OCI-LY7 (cell line): ENCODE measurements around the gene TTLL9. TPM values are rescaled to one million over a fixed set of nuclear protein-coding genes. Genes with fewer than 3 reads are reported as not detected.

ENCODE experiments used
- BruUV-seq: library from RNA; stranded (reverse); fragments of 400-500 nt; replicated peaks from 2 replicates; lab custom pipeline; 2021; lab: Mats Ljungman, UMichigan
- CTCF ChIA-PET: fragments of 300-600 bp; sonication (Branson Sonifier 250); formaldehyde crosslinking; loops from one replicate; lab custom pipeline; 2022; ENCODE audit warnings: antibody characterized with exemption; ENCODE audit not compliant: unreplicated experiment; lab: Charles Lee
- POLR2A ChIA-PET: fragments of 300-600 bp; sonication (Branson Sonifier 250); formaldehyde crosslinking; loops from one replicate; lab custom pipeline; 2022; ENCODE audit warnings: antibody characterized with exemption; lab: Charles Lee
- DNase-seq: peaks from one replicate; pipeline ENCODE4 v3.0.0-alpha.2; 2015; ENCODE audit warnings: low spot score
- H2AFZ ChIP-seq: fragments of 200-600 bp; sonication (generic), shearing (Covaris generic); 2 replicates; pipeline ENCODE4 v1.6.1; 2014; ENCODE audit warnings: mild to moderate bottlenecking, antibody characterized with exemption, low read length, moderate library complexity
- H3K27ac ChIP-seq: fragments of 200-600 bp; sonication (generic); 2 replicates; pipeline ENCODE4 v1.5.1; 2014; ENCODE audit warnings: mixed run types, low read depth, mild to moderate bottlenecking, moderate library complexity, low read length, inconsistent platforms; ENCODE audit not compliant: poor library complexity, severe bottlenecking
- H3K36me3 ChIP-seq: fragments of 200-600 bp; sonication (generic); 2 replicates; pipeline ENCODE4 v1.6.1; 2014; ENCODE audit warnings: mild to moderate bottlenecking, antibody characterized with exemption, low read length, moderate library complexity, mixed read lengths; ENCODE audit not compliant: insufficient read depth
- H3K4me1 ChIP-seq: fragments of 200-600 bp; sonication (generic); 2 replicates; pipeline ENCODE4 v1.5.1; 2014; ENCODE audit warnings: mild to moderate bottlenecking, low read length; ENCODE audit not compliant: insufficient read depth, poor library complexity, severe bottlenecking
- H3K4me2 ChIP-seq: fragments of 200-600 bp; sonication (generic); 2 replicates; pipeline ENCODE4 v1.6.1; 2014; ENCODE audit warnings: mild to moderate bottlenecking, low read length
- H3K4me3 ChIP-seq: fragments of 200-600 bp; sonication (generic); 2 replicates; pipeline ENCODE4 v1.5.1; 2014; ENCODE audit warnings: mild to moderate bottlenecking, low read depth, low read length; ENCODE audit not compliant: poor library complexity, severe bottlenecking
- H3K79me2 ChIP-seq: fragments of 200-600 bp; sonication (generic); 2 replicates; pipeline ENCODE4 v1.6.1; 2016; ENCODE audit warnings: low read depth, mild to moderate bottlenecking, low read length, moderate library complexity, mixed read lengths; ENCODE audit not compliant: insufficient read depth
- H3K9me2 ChIP-seq: fragments of 200-600 bp; sonication (generic); 2 replicates; pipeline ENCODE4 v1.6.1; 2016; ENCODE audit warnings: mild to moderate bottlenecking, low read length, mixed read lengths; ENCODE audit not compliant: insufficient read depth
- H3K9me3 ChIP-seq: fragments of 200-600 bp; sonication (generic); 2 replicates; pipeline ENCODE4 v1.6.1; 2014; ENCODE audit warnings: mild to moderate bottlenecking, mixed run types, low read length, mixed read lengths
- H4K20me1 ChIP-seq: fragments of 200-600 bp; sonication (generic); 2 replicates; pipeline ENCODE4 v1.6.1; 2014; ENCODE audit warnings: mild to moderate bottlenecking, antibody characterized with exemption, low read length, moderate library complexity, mixed read lengths; ENCODE audit not compliant: insufficient read depth
- CTCF ChIP-seq: fragments of 200-600 bp; sonication (generic); conservative IDR thresholded peaks from 2 replicates; pipeline ENCODE4 v1.5.1; 2014; ENCODE audit warnings: mild to moderate bottlenecking, antibody characterized with exemption, low read length, moderate library complexity, mixed read lengths
- EZH2phosphoT487 ChIP-seq: fragments of 200-600 bp; sonication (generic); IDR thresholded peaks from 2 replicates; pipeline ENCODE4 v1.6.1; 2018; ENCODE audit warnings: low read depth, borderline replicate concordance, mild to moderate bottlenecking, mixed run types, antibody characterized with exemption, low read length, moderate library complexity, mixed read lengths
- intact Hi-C: fragments of 100-400 bp; cut with micrococcal nuclease; formaldehyde crosslinking; loops from one replicate; pipeline ENCODE4 v1.10.0; 2022; ENCODE audit not compliant: unreplicated experiment
- total RNA-seq, 2 experiments: library from RNA; depleted of rRNA in 1 of 2; stranded (reverse); fragments of >200 nt in 1 of 2; shearing (Covaris generic) in 1 of 2; gene quantifications; 2 replicates each; pipeline ENCODE4 v1.2.3, GENCODE V29; 2014 to 2022

TTLL9 gene
- total RNA-seq, 2 experiments from 2014 or later: not detected

DNA sequence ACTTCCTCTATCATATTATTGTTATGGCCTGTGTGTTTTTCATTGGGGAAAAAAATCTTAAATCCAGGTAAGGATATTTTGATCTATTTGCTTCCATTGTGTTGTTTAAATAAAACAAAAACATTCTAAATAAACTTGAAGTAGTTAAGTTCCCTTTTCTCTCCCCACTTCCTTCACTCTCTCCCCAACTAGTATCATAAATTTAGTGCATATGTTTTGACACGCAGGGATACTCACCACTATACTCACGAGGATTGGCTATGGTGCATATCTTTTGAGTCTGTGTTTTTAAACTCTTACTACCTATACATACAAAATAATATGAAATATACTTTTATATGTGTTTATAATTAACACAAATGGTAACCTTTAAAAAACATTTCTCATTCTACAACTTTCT lies 5.2 kb downstream of the TTLL9 start:
- Histone ChIP-seq H3K4me3 (no peak overlapping the region), H3K9me2 (no peaks in the 10 kb centered on the region), H3K4me1 (peaks cover 5% of the 10 kb centered on the region), H3K27ac (no peak overlapping the region), H3K4me2 (no peak overlapping the region), H3K9me3 (no peaks in the 10 kb centered on the region), H3K36me3 (no peaks in the 10 kb centered on the region), H4K20me1 (no peaks in the 10 kb centered on the region), H3K79me2 (no peaks in the 10 kb centered on the region), H2AFZ (no peak overlapping the region)
- no peak for DNase-seq
- ChIA-PET POLR2A (no interaction called here), CTCF (no interaction called here)
- BruUV-seq: no TSS peak
- intact Hi-C loops: no loop called here
- TF ChIP-seq EZH2phosphoT487 (no peak), CTCF (no peak)

DNA sequence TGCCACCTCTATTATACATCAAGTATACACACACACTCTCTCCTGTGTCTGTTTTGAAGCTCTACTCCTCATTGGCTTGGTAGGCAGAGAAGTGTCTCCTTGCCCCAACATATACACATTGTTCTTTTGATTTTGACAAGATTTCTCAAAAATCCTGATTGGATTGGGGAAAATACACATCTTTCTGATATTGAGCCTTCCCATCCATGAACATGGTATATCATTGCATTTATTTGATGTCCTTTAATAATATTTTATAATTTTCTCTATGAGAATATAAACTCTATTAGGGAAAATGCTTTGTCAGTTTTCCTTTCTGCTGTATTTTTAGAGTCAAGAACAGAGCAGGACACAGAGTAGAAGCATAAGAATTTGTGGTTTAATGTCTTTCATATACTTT lies 7.2 kb downstream of the TTLL9 start:
- H3K4me3 ChIP-seq: no peak overlapping the region
- CTCF ChIA-PET: no interaction called here
- no peak overlapping the region for H3K4me2 ChIP-seq
- TF ChIP-seq CTCF (no peak), EZH2phosphoT487 (no peak)
- H4K20me1 ChIP-seq: no peaks in the 10 kb centered on the region
- DNase-seq: no peak
- H2AFZ ChIP-seq: no peak overlapping the region
- intact Hi-C loops: no loop called here
- H3K79me2 ChIP-seq: no peaks in the 10 kb centered on the region
- H3K27ac ChIP-seq: no peak overlapping the region
- no peaks in the 10 kb centered on the region for H3K36me3 ChIP-seq
- no peaks in the 10 kb centered on the region for H3K9me2 ChIP-seq
- POLR2A ChIA-PET: no interaction called here
- no peaks in the 10 kb centered on the region for H3K9me3 ChIP-seq
- H3K4me1 ChIP-seq: peaks cover 5% of the 10 kb centered on the region
- no TSS peak for BruUV-seq

DNA sequence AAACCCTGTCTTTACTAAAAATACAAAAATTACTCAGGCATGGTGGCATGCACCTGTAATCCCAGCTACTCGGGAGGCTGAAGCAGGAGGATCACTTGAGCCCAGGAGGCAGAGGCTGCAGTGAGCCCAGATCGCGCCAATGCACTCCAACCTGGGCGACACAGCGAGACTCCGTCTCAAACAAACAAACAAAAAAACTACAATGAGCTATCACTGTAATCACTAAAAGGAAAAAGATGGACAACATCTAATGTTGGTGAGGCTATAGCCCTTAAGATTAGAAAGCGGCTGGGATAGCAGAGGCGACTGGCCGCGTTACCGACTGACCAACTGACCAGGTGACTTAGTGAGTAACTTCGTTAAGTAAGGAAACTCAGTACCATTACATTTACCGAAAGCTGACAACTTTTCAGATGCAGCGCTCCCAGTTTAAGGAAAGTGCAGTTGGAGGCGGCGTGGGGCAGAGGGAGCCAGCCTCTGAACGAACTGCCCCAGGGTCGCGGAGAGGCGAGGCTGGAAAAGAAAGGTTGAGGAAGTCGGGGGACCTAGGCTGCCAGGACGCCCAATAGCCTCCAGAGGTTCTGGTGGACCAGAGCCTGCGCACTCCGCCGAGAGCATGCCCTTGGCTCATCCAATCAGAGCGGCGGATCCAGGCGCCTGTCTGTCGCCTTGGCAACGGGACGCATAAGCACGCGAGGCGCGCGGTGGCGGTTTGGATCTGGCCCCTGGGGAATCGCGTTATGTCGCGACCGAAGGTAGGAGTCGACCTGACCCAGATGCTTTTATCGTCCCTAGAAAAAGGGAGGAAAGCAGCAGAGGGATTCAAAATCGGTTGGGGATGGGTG lies 8.9 kb downstream of the TTLL9 start:
- ChIA-PET POLR2A (interaction anchor here (0.7 to 1.8 kb wide), 7 partner anchors 13 to 1167 kb away, joined by 3 to 12 read pairs (median 4); partner anchors contain the start of gene PDRG1), CTCF (interaction anchor here (0.8 kb wide), 1 partner anchor 26 kb away, joined by 3 read pairs; no protein-coding TSS in a partner anchor)
- intact Hi-C loops: no loop called here

More for the DNA sequence above, 8.9 kb downstream of the TTLL9 start:
- H3K4me2 ChIP-seq: peak overlapping the region; percentile 88
- DNase-seq: peak; percentile 66
- peak overlapping the region; percentile 71 for H3K4me3 ChIP-seq
- no peak for TF ChIP-seq EZH2phosphoT487
- no peak for TF ChIP-seq CTCF
- peaks cover 5% of the 10 kb centered on the region for H3K4me1 ChIP-seq
- H3K9me3 ChIP-seq: no peaks in the 10 kb centered on the region
- H3K36me3 ChIP-seq: no peaks in the 10 kb centered on the region
- no peaks in the 10 kb centered on the region for H3K79me2 ChIP-seq
- no peak overlapping the region for H3K27ac ChIP-seq
- H2AFZ ChIP-seq: peak overlapping the region; percentile 93
- no TSS peak for BruUV-seq
- no peaks in the 10 kb centered on the region for H3K9me2 ChIP-seq
- no peaks in the 10 kb centered on the region for H4K20me1 ChIP-seq
